HepG2 (cell line): Measurements from ENCODE around the gene PDGFRB. TPM values are rescaled to one million over a fixed set of nuclear protein-coding genes. Genes with fewer than 3 reads are reported as not detected.
A peak's percentile ranks its signal among the peaks of the same experiment; 100 is the strongest.

ENCODE experiments used
- ATAC-seq: fragments of 200-7000 bp; cut with Tn5 transposase; 3 replicates; pipeline ENCODE4 v1.9.1; 2020; ENCODE audit warnings: mild to moderate bottlenecking, moderate library complexity
- BruUV-seq: library from RNA; stranded (reverse); fragments of 400-500 nt; replicated peaks from 2 replicates; lab custom pipeline; 2021; lab: Mats Ljungman, UMichigan
- CTCF ChIA-PET: fragments of 300-600 bp; formaldehyde crosslinking; extraction: SDS; loops from one replicate; lab custom pipeline; 2021; ENCODE audit warnings: low total read pairs, inconsistent platforms, low intra/inter-chr PET ratio; lab: Yijun Ruan, JAX
- POLR2A ChIA-PET: fragments of 350-600 bp; sonication (Branson Sonifier 250); formaldehyde crosslinking; loops from one replicate; lab custom pipeline; 2020; ENCODE audit warnings: antibody characterized with exemption, inconsistent platforms; lab: Yijun Ruan, JAX
- DNase-seq: peaks from one replicate; pipeline ENCODE4 v3.0.0-alpha.2; 2015; ENCODE audit warnings: low spot score
- FAIRE-seq: peaks from 3 replicates; lab custom pipeline; 2011; peaks lifted over from hg19 to GRCh38; lab: Jason Lieb, UNC
- H2AFZ ChIP-seq: one replicate; pipeline ENCODE4 v1.6.1; 2011; ENCODE audit warnings: low read length, inconsistent platforms
- H3K27ac ChIP-seq: fragments of 300-600 bp; 3 replicates; pipeline ENCODE4 v1.8.0; 2011; ENCODE audit warnings: mixed run types, mild to moderate bottlenecking, mixed read lengths, low read length, inconsistent platforms; ENCODE audit not compliant: insufficient read depth; ENCODE audit errors: extremely low read length
- H3K27me3 ChIP-seq, 2 experiments: fragments of 200-600 bp in 1 of 2; 2 replicates in 1 of 2; 3 replicates in 1 of 2; pipeline versions ENCODE4 v1.6.0 to v1.8.0; 2011; ENCODE audit warnings: low read length in 2 of 2, mild to moderate bottlenecking in 2 of 2, moderate library complexity in 2 of 2, inconsistent platforms in 1 of 2; ENCODE audit not compliant: insufficient read depth in 2 of 2, control insufficient read depth in 1 of 2
- H3K36me3 ChIP-seq, 2 experiments: fragments of 200-600 bp in 1 of 2; replicated peaks in 1 of 2; 2 replicates in 1 of 2; 3 replicates in 1 of 2; pipeline versions ENCODE4 v1.5.1 to v1.8.0; 2011; ENCODE audit warnings: low read length in 2 of 2, inconsistent platforms in 1 of 2; ENCODE audit not compliant: insufficient read depth in 2 of 2, control insufficient read depth in 1 of 2
- H3K4me1 ChIP-seq: 2 replicates; pipeline ENCODE4 v1.5.1; 2012; ENCODE audit warnings: low read length, inconsistent platforms; ENCODE audit not compliant: insufficient read depth
- H3K4me2 ChIP-seq: 2 replicates; pipeline ENCODE4 v1.6.0; 2011; ENCODE audit warnings: low read depth, low read length, inconsistent platforms
- H3K4me3 ChIP-seq, 3 experiments: fragments of 200-600 bp in 1 of 3; sonication (generic), shearing (Covaris generic) in 1 of 3; replicated peaks in 1 of 3; 2 replicates each; pipeline ENCODE4 v1.5.1; 2011 to 2016; ENCODE audit warnings: low read length in 3 of 3, inconsistent platforms in 2 of 3, low read depth in 2 of 3, mild to moderate bottlenecking in 2 of 3, control low read depth in 1 of 3, mixed read lengths in 1 of 3; ENCODE audit not compliant: insufficient read depth in 1 of 3
- H3K79me2 ChIP-seq: one replicate; pipeline ENCODE4 v1.6.1; 2011; ENCODE audit warnings: low read length, inconsistent platforms; ENCODE audit not compliant: insufficient read depth
- H3K9ac ChIP-seq: 2 replicates; pipeline ENCODE4 v1.6.0; 2011; ENCODE audit warnings: mild to moderate bottlenecking, low read depth, low read length, inconsistent platforms; ENCODE audit not compliant: insufficient read depth
- H3K9me3 ChIP-seq: 2 replicates; pipeline ENCODE4 v1.5.1; 2012; ENCODE audit warnings: mild to moderate bottlenecking, low read length
- H4K20me1 ChIP-seq: 2 replicates; pipeline ENCODE4 v1.6.0; 2011; ENCODE audit warnings: inconsistent platforms, mild to moderate bottlenecking, low read length, moderate library complexity; ENCODE audit not compliant: insufficient read depth
- CREB1 ChIP-seq, 2 experiments: fragments of 450-650 bp in 1 of 2; IDR thresholded peaks; 2 replicates each; pipeline ENCODE4 v1.6.1; 2016 to 2017; ENCODE audit warnings: control low read depth in 1 of 2, mild to moderate bottlenecking in 1 of 2, missing compliant biosample characterization in 1 of 2, missing genetic modification characterization in 1 of 2
- MATR3 ChIP-seq: sonication (generic); formaldehyde crosslinking; IDR thresholded peaks from 2 replicates; pipeline ENCODE4 v1.4.0; 2020; ENCODE audit warnings: missing genetic modification reagents
- MTF2 ChIP-seq: sonication (generic); formaldehyde crosslinking; IDR thresholded peaks from 2 replicates; pipeline ENCODE4 v1.5.0; 2020; ENCODE audit warnings: missing genetic modification reagents, borderline replicate concordance
- ZBTB1 ChIP-seq: sonication (generic); formaldehyde crosslinking; IDR thresholded peaks from 2 replicates; pipeline ENCODE4 v1.4.0; 2020; ENCODE audit warnings: missing genetic modification reagents, borderline replicate concordance
- ZNF337 ChIP-seq: sonication (generic); formaldehyde crosslinking; IDR thresholded peaks from 2 replicates; pipeline ENCODE4 v1.5.1; 2020; ENCODE audit warnings: missing genetic modification reagents, low read depth, mild to moderate bottlenecking, borderline replicate concordance
- ZNF768 ChIP-seq: sonication (generic); formaldehyde crosslinking; IDR thresholded peaks from 2 replicates; pipeline ENCODE4 v1.4.0; 2020; ENCODE audit warnings: missing genetic modification reagents
- WGBS: methylation state at CpG from one replicate; pipeline ENCODE4 v1.1.6; 2017; ENCODE audit warnings: low lambda C conversion rate; 5-methylcytosine and 5-hydroxymethylcytosine counted together
- in situ Hi-C: cut with HindIII; loops from 2 replicates; pipeline ENCODE4 v1.10.0; 2017; ENCODE audit warnings: low pct_unique_long_range_greater_than_20kb; ENCODE audit not compliant: extremely low pct_ligation_motif_present
- intact Hi-C: fragments of 100-400 bp; cut with micrococcal nuclease; formaldehyde crosslinking; loops from one replicate; pipeline ENCODE4 v1.10.0; 2022; ENCODE audit not compliant: unreplicated experiment
- polyA plus RNA-seq, 8 experiments: library from polyadenylated mRNA; depleted of rRNA in 3 of 8; stranded (reverse) in 7 of 8; unstranded in 1 of 8; fragments of >200 nt; fragmentation: Illumina TruSeq in 4 of 8; extraction: Trizol in 4 of 8; gene quantifications; 2 replicates each; pipeline versions ENCODE4 v1.2.1 to v1.2.3, GENCODE V29; 2011 to 2016; ENCODE audit warnings: low read depth in 4 of 8, missing spikeins in 1 of 8, mixed read lengths in 1 of 8; ENCODE audit not compliant: insufficient read depth in 1 of 8
- total RNA-seq, 5 experiments: library from RNA; depleted of rRNA; stranded (reverse); fragments of >200 nt; fragmentation: Illumina TruSeq; extraction: Trizol; gene quantifications; 2 replicates each; pipeline ENCODE4 v1.2.3, GENCODE V29; 2016; ENCODE audit warnings: low read depth in 1 of 5
- TF ChIP-seq, protein P1 (sequence below): sonication (generic); formaldehyde crosslinking; IDR thresholded peaks from 2 replicates; pipeline ENCODE4 v1.4.0; 2020; ENCODE audit warnings: missing genetic modification reagents

The PDGFRB gene
- total and polyA plus RNA-seq, 2 of the 13 experiments (the other 11 are each of a cell fraction or from before 2014, with no cell fraction given) = 4.0 to 21.0 TPM

- no peak overlapping the region for H3K4me3 ChIP-seq
- no TSS peak for BruUV-seq
- no peak overlapping the region for H2AFZ ChIP-seq
- H3K9ac ChIP-seq = no peak overlapping the region
- H4K20me1 ChIP-seq = no peaks in the 10 kb centered on the region
- POLR2A ChIA-PET = no interaction called here
- in situ Hi-C loops (no loop called here), intact Hi-C loops (no loop called here)
- DNase-seq (no peak), FAIRE-seq (no peak), ATAC-seq (peak; percentile 46)
- H3K36me3 ChIP-seq = no peaks in the 10 kb centered on the region
- no peak overlapping the region for H3K27ac ChIP-seq
- peaks cover 0 to 5% of the 10 kb centered on the region in 2 experiments; a peak in 2 of 5 replicates for H3K27me3 ChIP-seq
- no peak overlapping the region for H3K4me2 ChIP-seq
- WGBS = 58% methylated on average over 6 of the region's 7 CpGs
- TF ChIP-seq ZNF768 (CRISPR knock-in tag) (peak; percentile 69), ZNF337 (no peak), CREB1 (IDR thresholded peaks at IDR 0.05) (no peak), CREB1 (CRISPR knock-in tag; IDR thresholded peaks at IDR 0.05) (no peak), ZBTB1 (CRISPR knock-in tag) (no peak)
- H3K4me1 ChIP-seq = peaks cover 22% of the 10 kb centered on the region
- CTCF ChIA-PET = no interaction called here
- no peaks in the 10 kb centered on the region for H3K79me2 ChIP-seq
- H3K9me3 ChIP-seq = no peaks in the 10 kb centered on the region
These were observed 49.6 kb downstream of the PDGFRB start for GRCh38 chr5:150105928-150106615.

DNA sequence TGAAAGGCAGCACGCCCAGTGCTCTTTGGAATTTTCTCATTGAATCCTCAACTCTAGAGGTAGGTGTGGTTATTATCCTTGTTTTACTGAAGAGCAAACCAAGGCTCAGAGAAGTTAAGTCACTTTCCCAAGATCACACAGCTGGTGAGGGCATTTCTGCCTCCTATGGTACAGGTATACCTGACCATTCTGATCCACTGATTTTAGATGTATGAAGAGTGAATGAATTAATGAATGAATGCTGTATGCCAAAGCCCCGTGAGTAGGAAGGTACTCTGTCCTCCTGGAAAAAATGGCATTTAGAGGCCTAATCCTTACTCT, 51.1 kb downstream of the PDGFRB start:
- no peak overlapping the region for H2AFZ ChIP-seq
- FAIRE-seq (no peak), ATAC-seq (no peak), DNase-seq (no peak)
- TF ChIP-seq MTF2 (CRISPR knock-in tag) = no peak
- no peak for TF ChIP-seq MATR3 (CRISPR knock-in tag)
- TF ChIP-seq, protein P1, sequence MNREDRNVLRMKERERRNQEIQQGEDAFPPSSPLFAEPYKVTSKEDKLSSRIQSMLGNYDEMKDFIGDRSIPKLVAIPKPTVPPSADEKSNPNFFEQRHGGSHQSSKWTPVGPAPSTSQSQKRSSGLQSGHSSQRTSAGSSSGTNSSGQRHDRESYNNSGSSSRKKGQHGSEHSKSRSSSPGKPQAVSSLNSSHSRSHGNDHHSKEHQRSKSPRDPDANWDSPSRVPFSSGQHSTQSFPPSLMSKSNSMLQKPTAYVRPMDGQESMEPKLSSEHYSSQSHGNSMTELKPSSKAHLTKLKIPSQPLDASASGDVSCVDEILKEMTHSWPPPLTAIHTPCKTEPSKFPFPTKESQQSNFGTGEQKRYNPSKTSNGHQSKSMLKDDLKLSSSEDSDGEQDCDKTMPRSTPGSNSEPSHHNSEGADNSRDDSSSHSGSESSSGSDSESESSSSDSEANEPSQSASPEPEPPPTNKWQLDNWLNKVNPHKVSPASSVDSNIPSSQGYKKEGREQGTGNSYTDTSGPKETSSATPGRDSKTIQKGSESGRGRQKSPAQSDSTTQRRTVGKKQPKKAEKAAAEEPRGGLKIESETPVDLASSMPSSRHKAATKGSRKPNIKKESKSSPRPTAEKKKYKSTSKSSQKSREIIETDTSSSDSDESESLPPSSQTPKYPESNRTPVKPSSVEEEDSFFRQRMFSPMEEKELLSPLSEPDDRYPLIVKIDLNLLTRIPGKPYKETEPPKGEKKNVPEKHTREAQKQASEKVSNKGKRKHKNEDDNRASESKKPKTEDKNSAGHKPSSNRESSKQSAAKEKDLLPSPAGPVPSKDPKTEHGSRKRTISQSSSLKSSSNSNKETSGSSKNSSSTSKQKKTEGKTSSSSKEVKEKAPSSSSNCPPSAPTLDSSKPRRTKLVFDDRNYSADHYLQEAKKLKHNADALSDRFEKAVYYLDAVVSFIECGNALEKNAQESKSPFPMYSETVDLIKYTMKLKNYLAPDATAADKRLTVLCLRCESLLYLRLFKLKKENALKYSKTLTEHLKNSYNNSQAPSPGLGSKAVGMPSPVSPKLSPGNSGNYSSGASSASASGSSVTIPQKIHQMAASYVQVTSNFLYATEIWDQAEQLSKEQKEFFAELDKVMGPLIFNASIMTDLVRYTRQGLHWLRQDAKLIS (CRISPR knock-in tag) = no peak
- H3K4me2 ChIP-seq = no peak overlapping the region
- intact Hi-C loops = no loop called here
- no peaks in the 10 kb centered on the region for H4K20me1 ChIP-seq
- peaks cover 0 to 4% of the 10 kb centered on the region in 2 experiments; a peak in 2 of 5 replicates for H3K27me3 ChIP-seq
- POLR2A ChIA-PET = no interaction called here
- WGBS = 21% methylated on average over 2 of the region's 2 CpGs
- H3K36me3 ChIP-seq = no peaks in the 10 kb centered on the region
- H3K4me1 ChIP-seq = peaks cover 22% of the 10 kb centered on the region
- no peaks in the 10 kb centered on the region for H3K79me2 ChIP-seq
- H3K9ac ChIP-seq = no peak overlapping the region
- CTCF ChIA-PET = no interaction called here
- BruUV-seq = no TSS peak
- no peak overlapping the region for H3K4me3 ChIP-seq
- H3K27ac ChIP-seq = no peak overlapping the region
- H3K9me3 ChIP-seq = no peaks in the 10 kb centered on the region
- in situ Hi-C loops = no loop called here
